A172 (cell line): ENCODE results near the gene RAD21L1. TPM values are rescaled to one million over a fixed set of nuclear protein-coding genes. Genes with fewer than 3 reads are reported as not detected.

ENCODE experiments used
- DNase-seq: peaks from one replicate; pipeline ENCODE4 v3.0.0-alpha.2; 2015; ENCODE audit warnings: low spot score
- total RNA-seq: library from RNA; depleted of rRNA; stranded (reverse); fragments of >200 nt; shearing (Covaris generic); gene quantifications from 2 replicates; pipeline ENCODE4 v1.2.3, GENCODE V29; 2014

The RAD21L1 gene
- total RNA-seq, 1 experiment from 2014 or later: 0.90 TPM

- no peak for DNase-seq
Measured at GRCh38 chr20:1272368-1273100, 46.7 kb downstream of the RAD21L1 start.

GRCh38 chr20:1273366-1273765 lies 47.5 kb downstream of the RAD21L1 start:
- no peak for DNase-seq

GRCh38 chr20:1274485-1275311 lies 48.9 kb downstream of the RAD21L1 start:
- no peak for DNase-seq

- DNase-seq: no peak
Measured at GRCh38 chr20:1275919-1276318, 50.1 kb downstream of the RAD21L1 start.

- no peak for DNase-seq
Measured at GRCh38 chr20:1277529-1278322, 51.9 kb downstream of the RAD21L1 start.

- no peak for DNase-seq
Measured at GRCh38 chr20:1278993-1279392, 53.1 kb downstream of the RAD21L1 start.

- peak; percentile 30 for DNase-seq
Measured at GRCh38 chr20:1280195-1281102, 54.6 kb downstream of the RAD21L1 start.

- no peak for DNase-seq
Measured at GRCh38 chr20:1281279-1282057, 55.6 kb downstream of the RAD21L1 start.

GRCh38 chr20:1282966-1283365 lies 57.1 kb downstream of the RAD21L1 start:
- DNase-seq: no peak

- DNase-seq: no peak
Measured at GRCh38 chr20:1283522-1284510, 58.0 kb downstream of the RAD21L1 start.

GRCh38 chr20:1286267-1287024 lies 60.6 kb downstream of the RAD21L1 start:
- DNase-seq: no peak

GRCh38 chr20:1287306-1287705 lies 61.5 kb downstream of the RAD21L1 start:
- no peak for DNase-seq

GRCh38 chr20:1287787-1288569 lies 62.1 kb downstream of the RAD21L1 start:
- DNase-seq: no peak

- DNase-seq: no peak
Measured at GRCh38 chr20:1291191-1291741, 65.4 kb downstream of the RAD21L1 start.

- no peak for DNase-seq
Measured at GRCh38 chr20:1292620-1293019, 66.8 kb downstream of the RAD21L1 start.

- DNase-seq: no peak
Measured at GRCh38 chr20:1293641-1294379, 68.0 kb downstream of the RAD21L1 start.

- DNase-seq: no peak
Measured at GRCh38 chr20:1294497-1294896, 68.7 kb downstream of the RAD21L1 start.
